ENCODE data around the gene ZC2HC1C. TPM values are rescaled to one million over a fixed set of nuclear protein-coding genes. Genes with fewer than 3 reads are reported as not detected.

Gene ZC2HC1C
- total RNA-seq, 1 donor from 2014 or later, result 7.5 TPM

DNA sequence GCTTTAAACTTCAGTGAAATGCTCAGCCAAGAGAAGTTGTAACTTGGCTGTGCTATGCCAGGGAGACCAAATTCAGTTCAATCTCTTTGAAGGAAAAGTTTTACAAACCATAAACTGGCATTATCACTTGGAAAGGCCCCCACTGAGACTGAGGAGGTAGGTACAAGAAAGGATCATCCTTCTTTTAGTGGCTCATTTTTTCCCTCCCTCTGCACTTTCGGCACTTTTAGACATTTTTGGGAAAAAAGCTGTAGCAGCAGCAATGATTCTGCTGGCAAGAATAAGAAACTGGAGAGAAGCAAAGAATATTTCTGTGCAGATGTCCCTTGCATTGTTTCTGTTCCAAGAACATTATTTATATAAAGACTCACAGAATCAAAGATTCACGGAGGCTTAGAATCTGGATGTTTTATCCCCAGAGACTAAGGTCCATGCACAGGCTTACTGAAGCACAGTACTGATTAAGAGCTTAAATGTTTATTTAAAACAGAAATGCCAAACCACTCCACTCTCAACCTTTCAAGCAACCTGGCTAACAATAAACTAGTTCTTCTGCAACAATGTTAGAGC is 12.3 kb downstream of the ZC2HC1C start:
- no peak overlapping the region for H3K4me3 Mint-ChIP-seq (ENCODE audit: low read depth)
- H3K27ac Mint-ChIP-seq, result peak overlapping the region; percentile 10
- DNase-seq (ENCODE audit: low spot score, unreplicated experiment), result no peak
- H3K4me1 Mint-ChIP-seq (ENCODE audit: low read depth), result peaks cover 8% of the 10 kb centered on the region
- no peaks in the 10 kb centered on the region for H3K9me3 Mint-ChIP-seq (ENCODE audit: low read depth)
- H3K36me3 Mint-ChIP-seq (ENCODE audit: insufficient read depth), result peaks cover 7% of the 10 kb centered on the region
- TF ChIP-seq CTCF (IDR thresholded peaks at IDR 0.05; ENCODE audit: unreplicated experiment), result no peak
- no peaks in the 10 kb centered on the region for H3K27me3 Mint-ChIP-seq

GRCh38 chr14:75083271-75083670 is 13.8 kb downstream of the ZC2HC1C start:
- DNase-seq (ENCODE audit: low spot score, unreplicated experiment), result no peak
- H3K36me3 Mint-ChIP-seq (ENCODE audit: insufficient read depth), result peaks cover 14% of the 10 kb centered on the region
- H3K9me3 Mint-ChIP-seq (ENCODE audit: low read depth), result no peaks in the 10 kb centered on the region
- H3K27me3 Mint-ChIP-seq, result no peaks in the 10 kb centered on the region
- peaks cover 8% of the 10 kb centered on the region for H3K4me1 Mint-ChIP-seq (ENCODE audit: low read depth)
- TF ChIP-seq CTCF (IDR thresholded peaks at IDR 0.05; ENCODE audit: unreplicated experiment), result no peak
- H3K27ac Mint-ChIP-seq, result no peak overlapping the region
- no peak overlapping the region for H3K4me3 Mint-ChIP-seq (ENCODE audit: low read depth)

DNA sequence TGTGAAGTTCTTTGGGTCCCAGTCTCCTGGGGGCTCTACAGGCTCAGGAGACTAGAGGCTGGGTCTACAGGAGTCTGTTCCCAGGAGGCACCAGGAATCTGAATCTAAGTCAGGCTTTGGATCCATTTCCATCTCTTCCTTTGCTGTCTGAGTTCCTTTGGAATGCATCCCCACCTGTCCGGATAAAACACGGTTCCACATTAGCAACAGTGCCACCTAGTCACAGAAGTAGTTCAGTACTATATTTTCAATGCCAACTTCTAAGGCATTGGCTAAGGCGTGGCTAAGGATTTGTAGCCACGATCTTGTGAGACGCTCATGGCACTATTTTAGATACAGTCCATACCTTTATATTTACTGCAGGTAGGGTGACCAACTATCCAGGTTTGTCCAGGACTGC is 15.1 kb downstream of the ZC2HC1C start:
- H3K9me3 Mint-ChIP-seq (ENCODE audit: low read depth), result no peaks in the 10 kb centered on the region
- H3K36me3 Mint-ChIP-seq (ENCODE audit: insufficient read depth), result peaks cover 17% of the 10 kb centered on the region
- no peak for TF ChIP-seq CTCF (IDR thresholded peaks at IDR 0.05; ENCODE audit: unreplicated experiment)
- peaks cover 8% of the 10 kb centered on the region for H3K4me1 Mint-ChIP-seq (ENCODE audit: low read depth)
- no peak overlapping the region for H3K4me3 Mint-ChIP-seq (ENCODE audit: low read depth)
- no peak overlapping the region for H3K27ac Mint-ChIP-seq
- no peak for DNase-seq (ENCODE audit: low spot score, unreplicated experiment)
- no peaks in the 10 kb centered on the region for H3K27me3 Mint-ChIP-seq

DNA sequence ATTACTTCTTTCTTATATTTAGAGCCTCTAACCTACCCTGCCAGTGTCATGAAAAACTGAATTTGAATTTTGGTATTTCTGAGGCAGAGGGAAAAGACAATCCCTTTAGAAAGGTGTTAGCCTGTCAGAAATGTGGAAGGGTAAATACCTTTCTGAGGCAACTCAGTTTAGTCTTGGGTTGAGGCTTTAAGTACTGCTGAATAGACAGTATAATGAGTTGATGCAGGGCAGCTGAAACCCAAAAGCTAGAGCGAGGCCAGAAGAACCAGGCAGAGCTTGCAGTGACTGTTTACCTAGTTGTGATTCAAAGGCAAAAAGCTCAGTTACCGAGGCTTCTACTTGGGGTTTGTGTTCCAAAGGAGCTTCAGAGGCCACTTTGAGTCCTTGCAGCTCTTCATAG is 18.7 kb downstream of the ZC2HC1C start:
- H3K27ac Mint-ChIP-seq, result no peak overlapping the region
- no peak overlapping the region for H3K4me3 Mint-ChIP-seq (ENCODE audit: low read depth)
- no peaks in the 10 kb centered on the region for H3K27me3 Mint-ChIP-seq
- no peak for DNase-seq (ENCODE audit: low spot score, unreplicated experiment)
- TF ChIP-seq CTCF (IDR thresholded peaks at IDR 0.05; ENCODE audit: unreplicated experiment), result no peak
- H3K9me3 Mint-ChIP-seq (ENCODE audit: low read depth), result no peaks in the 10 kb centered on the region
- H3K4me1 Mint-ChIP-seq (ENCODE audit: low read depth), result no peaks in the 10 kb centered on the region
- H3K36me3 Mint-ChIP-seq (ENCODE audit: insufficient read depth), result peaks cover 24% of the 10 kb centered on the region

DNA sequence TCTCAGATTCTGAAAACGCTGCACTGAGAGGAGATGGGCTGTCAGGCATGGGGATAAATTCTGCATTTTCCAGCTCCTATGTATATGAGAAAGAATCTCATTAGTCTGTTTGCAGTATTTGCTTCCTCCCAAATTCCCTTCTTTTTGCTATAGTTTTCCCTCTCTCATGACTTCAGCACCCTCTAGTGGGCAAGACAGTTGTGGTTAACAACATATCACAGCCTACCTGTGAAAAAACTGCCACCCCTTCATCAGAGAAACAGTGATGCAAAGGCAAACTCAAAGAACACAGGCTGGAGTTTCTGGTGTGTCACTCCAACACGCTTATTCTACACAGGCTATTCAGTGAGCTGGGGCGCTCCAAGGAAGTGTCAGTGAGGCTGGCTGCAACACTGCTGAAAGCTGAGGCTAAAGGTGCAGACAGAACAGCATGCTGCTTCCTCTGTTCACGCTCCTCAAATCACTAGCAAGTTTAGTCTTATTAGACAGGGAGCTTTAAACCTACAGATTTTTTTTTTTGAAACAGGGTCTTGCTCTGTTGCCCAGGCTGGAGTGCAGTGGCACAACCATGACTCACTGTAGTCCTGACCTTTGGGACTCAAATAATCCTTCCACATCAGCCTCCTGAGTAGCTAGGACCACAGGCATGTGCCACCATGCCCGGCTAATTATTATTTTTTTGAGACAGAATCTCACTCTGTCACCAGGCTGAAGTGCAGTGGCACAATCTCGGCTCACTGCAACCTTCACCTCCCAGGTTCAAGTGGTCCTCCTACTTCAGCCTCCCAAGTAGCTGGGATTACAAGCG is 19.3 kb downstream of the ZC2HC1C start:
- H3K36me3 Mint-ChIP-seq (ENCODE audit: insufficient read depth), result peaks cover 24% of the 10 kb centered on the region
- peak; percentile 37 for DNase-seq (ENCODE audit: low spot score, unreplicated experiment)

More for the DNA sequence above, 19.3 kb downstream of the ZC2HC1C start:
- Mint-ChIP-seq H3K27me3 (no peaks in the 10 kb centered on the region), H3K27ac (no peak overlapping the region), H3K9me3 (ENCODE audit: low read depth) (no peaks in the 10 kb centered on the region), H3K4me1 (ENCODE audit: low read depth) (no peaks in the 10 kb centered on the region), H3K4me3 (ENCODE audit: low read depth) (no peak overlapping the region)
- TF ChIP-seq CTCF (IDR thresholded peaks at IDR 0.05; ENCODE audit: unreplicated experiment), result peak; percentile 88

Data from progenitor cell of endocrine pancreas (in vitro differentiated cells).